Measurements from ENCODE around the gene CCDC138.

GRCh38 chr2:108918156-108918874 lies 131.7 kb downstream of the CCDC138 start:
- TF ChIP-seq CTCF (IDR thresholded peaks at IDR 0.05; ENCODE audit: poor library complexity, severe bottlenecking) = no peak
- no peak for TF ChIP-seq REST (IDR thresholded peaks at IDR 0.05; ENCODE audit: borderline replicate concordance)
- TF ChIP-seq POLR2AphosphoS5 (IDR thresholded peaks at IDR 0.05) = no peak
